GM18511 (cell line): Measurements from ENCODE around the gene GJC2.

Source experiments
- ATAC-seq: cut with Tn5 transposase; IDR thresholded peaks from one replicate; pipeline ENCODE4 v1.9.1; 2021; ENCODE audit warnings: mild to moderate bottlenecking, moderate library complexity; ENCODE audit not compliant: unreplicated experiment

The GJC2 gene

DNA sequence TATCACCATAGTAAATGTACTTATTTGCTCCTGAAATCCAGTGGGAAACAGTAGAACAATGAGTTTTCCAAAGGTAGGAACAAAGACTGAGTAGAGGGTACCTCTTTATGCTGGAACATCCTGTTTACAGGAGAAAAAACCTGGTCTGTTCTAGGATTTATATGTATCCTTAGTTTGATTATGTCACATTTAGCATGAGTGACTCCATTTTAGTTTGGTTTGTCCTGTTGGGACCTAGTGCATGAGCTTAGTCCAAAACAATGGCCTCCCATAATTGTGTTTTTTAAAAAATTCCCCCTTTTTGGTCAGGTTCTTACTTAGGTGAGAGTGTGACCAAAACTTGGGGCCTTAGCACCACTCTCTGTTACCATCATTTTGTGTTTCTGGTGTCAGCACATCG, 37.1 kb upstream of the GJC2 start:
- no peak for ATAC-seq

- ATAC-seq, result no peak
These were observed 34.9 kb upstream of the GJC2 start for GRCh38 chr1:228114827-228115226.

- ATAC-seq, result no peak
These were observed 32.4 kb upstream of the GJC2 start for GRCh38 chr1:228117335-228117734.

DNA sequence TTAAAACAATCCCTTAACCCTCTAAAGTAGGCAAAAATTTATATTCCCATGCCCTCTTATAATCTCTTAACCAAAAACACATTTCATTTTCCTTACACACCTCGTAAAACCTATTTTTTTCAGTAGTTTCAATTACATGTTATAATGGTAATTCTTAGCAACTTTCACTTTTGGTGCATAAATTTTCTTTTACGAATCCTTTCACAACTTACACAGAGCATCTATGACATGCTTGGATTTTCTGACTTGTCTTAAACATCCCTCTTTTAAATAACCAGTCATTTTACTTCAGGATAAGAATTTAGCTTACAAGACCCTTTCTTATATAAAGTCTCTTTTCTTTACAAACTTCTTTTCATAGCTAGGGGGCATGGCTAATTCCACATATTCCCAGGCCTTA, 31.7 kb upstream of the GJC2 start:
- no peak for ATAC-seq

- ATAC-seq, result no peak
These were observed 29.4 kb upstream of the GJC2 start for GRCh38 chr1:228120351-228120750.

DNA sequence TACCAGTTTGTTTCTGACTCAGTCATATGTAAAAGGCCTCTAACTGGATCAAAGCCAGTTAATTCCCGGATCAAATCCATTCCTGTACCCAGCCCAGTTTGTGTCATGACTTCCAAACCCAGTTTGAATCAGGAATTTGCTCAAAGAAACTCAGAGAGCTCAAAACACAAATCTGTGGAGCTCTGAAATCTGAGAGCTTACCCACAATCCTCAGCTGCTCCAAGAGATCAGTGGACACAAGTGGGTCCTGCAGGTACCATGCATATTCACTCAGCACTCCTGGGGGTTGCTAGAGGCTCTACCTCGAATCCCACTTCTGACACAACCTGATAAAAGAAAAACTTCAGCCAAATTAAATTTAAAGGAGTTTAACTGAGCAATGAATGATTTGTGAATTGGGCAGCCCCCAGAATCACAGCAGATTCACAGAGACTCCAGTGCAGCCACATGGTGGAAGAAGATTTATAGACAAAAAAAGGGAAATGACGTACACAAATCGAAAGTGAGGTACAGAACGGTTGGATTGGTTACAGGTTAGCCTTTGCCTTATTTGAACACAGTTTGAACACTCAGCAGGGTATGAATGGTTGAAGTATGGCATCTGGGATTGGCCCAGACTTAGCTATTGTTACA, 28.8 kb upstream of the GJC2 start:
- ATAC-seq, result no peak

DNA sequence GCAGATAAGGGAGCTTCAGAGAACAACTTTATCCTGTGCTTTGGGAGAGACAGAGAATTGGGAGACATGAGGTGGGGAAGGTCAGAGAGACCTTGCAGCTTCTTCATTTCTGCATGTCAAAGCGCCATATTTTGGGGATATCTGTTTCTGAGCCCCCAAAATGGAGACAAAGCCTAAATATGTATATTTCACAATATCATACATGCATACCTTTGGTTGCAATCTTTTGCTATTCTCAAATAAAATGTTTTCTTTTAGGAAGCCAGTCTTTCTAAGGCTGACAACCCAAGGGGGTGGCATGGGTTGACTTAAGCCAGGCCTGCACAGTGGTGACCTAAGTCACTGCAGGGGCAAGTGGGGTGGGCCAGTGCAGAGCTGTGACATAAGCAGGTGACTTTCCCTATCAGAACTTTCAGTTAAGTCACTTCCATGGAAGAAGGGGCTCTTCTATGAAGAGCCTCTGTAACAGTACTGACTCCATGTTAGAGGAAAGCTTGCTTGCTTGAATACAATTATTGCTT, 26.7 kb upstream of the GJC2 start:
- ATAC-seq, result no peak

DNA sequence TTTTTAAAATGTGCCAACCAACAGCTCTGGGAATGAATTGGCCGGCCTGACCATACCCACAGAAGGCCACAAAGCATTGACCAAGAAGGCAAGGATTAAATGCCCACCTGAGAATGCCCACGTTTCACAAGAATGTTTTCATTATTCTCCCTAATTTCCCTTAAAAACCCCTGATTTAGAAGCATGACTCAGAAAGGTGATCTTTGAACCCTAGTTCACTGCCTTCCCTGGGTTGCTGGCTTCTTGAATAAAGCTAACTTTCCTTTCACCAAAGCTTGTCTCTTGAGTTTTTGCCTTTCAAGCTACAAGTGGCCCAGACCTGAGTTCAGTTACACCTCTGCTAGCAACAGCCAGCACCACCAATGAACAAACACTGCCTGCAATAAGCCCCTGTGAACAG, 26.2 kb upstream of the GJC2 start:
- ATAC-seq, result no peak

DNA sequence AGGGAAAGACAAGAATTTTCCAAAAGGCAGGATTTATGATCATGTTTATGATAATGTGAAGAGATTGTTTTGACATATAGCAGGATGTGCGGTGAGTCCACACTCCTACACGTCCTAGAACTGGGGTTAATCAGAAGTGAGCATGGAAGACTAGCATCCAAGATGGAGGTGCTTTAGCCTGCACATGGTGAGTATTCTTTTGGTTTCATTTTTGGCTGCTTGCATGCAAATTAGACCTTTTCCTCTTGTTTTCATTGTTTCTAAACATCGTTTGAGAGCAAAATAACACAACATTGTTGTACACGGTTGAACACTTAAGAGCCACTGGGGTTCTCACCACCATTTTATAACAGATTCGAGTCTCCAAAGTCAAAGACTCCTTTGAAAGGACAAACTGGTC, 24.5 kb upstream of the GJC2 start:
- no peak for ATAC-seq

DNA sequence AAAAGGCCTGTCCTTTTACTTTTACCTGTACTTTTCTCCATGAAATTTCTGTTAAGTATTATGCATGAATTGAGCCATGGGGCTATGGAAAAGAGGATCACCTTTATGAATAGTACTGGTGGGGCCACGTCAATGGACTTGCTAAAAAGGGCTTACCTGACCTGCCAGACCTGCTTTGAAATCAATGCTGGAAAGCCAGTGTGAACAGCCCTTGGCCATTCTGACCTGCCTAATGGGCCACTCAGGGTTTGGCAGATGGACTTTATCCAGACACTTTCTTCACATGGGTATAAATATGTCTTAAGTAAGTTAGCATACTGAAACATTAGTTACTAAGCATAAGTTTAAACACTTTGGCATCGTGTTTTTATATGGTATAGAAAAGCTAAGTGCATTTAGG, 18.0 kb upstream of the GJC2 start:
- no peak for ATAC-seq

GRCh38 chr1:228134591-228134990, 15.1 kb upstream of the GJC2 start:
- ATAC-seq, result no peak

DNA sequence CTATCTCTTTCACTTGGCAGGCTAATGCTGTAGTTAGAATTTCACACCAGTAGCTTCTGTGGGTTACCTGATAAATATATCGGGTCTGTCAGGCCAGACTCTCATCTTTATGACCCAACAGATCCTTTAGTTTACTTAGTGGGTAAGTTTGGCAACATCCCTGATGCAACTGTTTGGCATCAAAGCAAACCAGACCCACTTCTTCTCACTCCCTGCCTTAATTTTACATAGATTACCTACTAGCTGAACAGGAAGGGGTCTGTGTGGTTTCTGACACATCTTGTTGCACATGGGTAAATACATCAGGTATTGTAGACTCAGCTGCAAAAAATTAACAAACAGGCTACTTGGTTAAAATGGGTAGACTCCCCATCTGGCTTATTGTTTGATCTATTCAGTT, 12.8 kb upstream of the GJC2 start:
- ATAC-seq, result no peak

DNA sequence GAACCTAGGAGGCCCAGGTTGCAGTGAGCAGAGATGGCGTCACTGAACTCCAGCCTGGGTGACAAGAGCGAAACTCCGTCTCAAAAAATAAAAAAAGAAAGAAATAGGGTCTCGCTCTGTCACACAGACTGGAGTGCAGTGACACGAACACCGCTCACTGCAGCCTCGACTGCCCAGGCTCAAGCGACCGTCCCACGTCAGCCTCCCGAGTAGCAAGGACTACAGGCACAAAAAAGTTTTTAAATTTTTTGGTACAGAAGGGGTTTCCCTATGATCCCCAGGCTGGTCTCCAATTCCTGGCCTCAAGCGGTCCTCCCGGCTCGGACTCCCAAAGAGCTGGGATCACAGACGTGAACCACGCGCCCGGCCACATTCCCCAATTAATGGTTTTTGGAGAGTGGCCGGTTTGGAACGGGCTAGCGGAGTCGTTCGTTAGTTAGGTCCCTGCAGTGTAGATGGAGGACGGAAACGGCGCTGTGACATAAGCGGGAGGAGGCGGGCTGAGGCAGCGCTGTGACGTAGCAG, 10.3 kb upstream of the GJC2 start:
- ATAC-seq, result no peak

- ATAC-seq, result peak; percentile 90
These were observed 9.6 kb upstream of the GJC2 start, which contains the start of gene GUK1 for GRCh38 chr1:228139931-228140723. GUK1 (plus strand) TSS chr1:228140279; CDS start chr1:228140303, 24 bp downstream.

GRCh38 chr1:228140724-228141225, 9.0 kb upstream of the GJC2 start:
- ATAC-seq, result no peak

DNA sequence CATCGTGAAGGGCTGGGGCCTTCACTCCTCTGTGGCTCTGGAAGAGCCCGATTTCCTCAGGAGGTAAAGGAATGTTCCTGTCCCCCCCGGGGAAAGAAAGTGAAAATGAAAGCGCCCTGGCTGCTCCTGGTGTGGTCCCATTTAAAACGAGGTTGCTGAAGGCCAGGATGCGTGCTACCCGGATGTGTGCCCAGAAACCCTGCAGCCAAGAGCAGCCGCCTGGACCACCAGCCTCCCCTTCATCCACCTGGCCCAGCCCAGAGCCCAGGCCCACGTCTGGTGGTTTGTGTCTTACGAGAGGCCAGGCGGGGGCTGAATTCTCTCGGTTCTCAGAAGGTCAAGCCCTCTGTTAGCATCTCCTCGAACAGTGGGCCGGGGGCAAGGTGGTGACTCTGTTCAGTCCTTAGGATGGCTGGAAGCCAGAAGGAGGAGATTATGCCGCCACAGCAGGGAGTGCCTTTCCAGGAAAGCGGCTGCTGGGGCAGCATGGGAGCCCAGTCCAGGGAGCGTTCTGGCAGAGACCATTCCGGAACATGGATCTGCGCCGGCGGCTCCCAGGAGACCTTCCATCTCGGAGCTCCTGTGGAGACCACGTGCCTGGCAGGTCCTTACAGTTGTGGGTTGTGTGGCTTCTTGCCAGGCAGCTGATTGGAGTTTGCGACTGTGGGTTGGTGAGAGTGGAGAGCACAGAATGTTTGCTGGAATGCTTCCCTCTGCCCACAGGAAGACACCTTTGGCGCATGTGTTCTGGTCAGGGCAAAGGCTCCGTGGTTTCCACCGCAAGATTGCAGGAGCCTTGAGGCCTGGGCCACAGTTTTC, 8.3 kb upstream of the GJC2 start:
- no peak for ATAC-seq

DNA sequence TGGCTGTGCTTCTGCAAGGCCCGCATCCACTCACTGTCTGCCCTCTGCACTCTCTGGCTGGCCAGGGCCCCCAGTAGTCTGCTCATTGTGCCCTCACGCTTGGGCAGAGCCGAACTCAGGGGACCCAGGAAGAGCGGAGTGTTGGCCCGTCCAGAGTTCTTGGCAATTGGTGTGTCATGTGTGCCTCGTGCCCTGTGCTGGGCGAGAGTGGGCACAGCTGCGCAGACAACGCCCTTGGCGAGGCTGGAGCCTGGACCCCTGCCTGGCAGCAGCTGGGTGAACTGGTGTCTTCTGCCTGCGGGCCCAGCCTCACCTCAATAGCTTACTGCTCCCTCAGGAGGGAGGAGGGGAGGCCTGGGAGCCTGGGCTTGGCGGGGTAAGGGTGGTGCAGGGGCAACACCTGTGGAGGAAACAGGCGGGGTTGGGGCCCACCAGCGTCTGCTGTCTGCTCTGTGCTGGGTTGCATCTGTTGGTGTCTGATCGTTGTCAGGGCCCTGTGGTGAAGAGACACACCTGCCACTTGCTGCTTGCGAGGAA, 7.5 kb upstream of the GJC2 start:
- no peak for ATAC-seq

- ATAC-seq, result no peak
These were observed 7.0 kb upstream of the GJC2 start for GRCh38 chr1:228142701-228143136.

- ATAC-seq, result no peak
These were observed 6.1 kb upstream of the GJC2 start for GRCh38 chr1:228143480-228144192.
